ENCODE measurements around the gene USP40. TPM values are rescaled to one million over a fixed set of nuclear protein-coding genes. Genes with fewer than 3 reads are reported as not detected.

USP40 gene
- total RNA-seq, 1 donor from 2014 or later: 49.8 TPM

DNA sequence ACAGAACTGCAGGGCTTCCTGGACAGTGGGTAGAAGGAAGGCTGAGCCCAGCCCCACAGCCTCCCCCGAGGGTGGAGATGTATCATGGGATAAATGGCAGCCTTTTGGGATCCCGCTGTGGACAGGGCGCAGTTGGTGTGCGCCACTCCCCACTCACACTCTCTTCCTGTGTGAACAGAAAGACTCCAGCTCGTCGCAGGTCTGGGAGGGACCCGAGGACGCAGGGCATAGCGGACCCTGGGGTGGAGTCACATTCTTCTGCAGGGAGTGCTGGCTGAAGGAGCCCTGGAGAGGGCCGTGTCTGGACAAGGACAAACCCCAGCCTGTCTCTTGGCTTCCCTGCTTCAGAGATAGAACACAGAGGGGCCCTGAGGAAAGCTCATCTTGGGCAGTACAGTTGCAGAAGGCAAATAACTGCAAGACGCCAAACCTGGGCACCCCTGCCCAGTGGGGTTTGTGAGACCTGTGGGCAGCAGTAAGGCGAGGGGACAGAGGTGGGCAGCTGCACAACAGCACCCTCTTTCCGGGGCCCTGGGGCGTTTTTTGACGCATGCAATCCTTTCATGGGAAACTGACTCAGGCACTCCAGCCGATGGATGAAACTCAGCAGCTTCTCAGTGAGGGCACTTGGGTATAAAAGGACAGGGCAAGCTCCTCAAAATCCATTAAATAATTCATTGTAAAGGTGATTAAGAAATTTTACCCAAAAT is 101.9 kb downstream of the USP40 start:
- Histone ChIP-seq H3K36me3 (ENCODE audit: control insufficient read depth, insufficient read depth, low read length) (no peaks in the 10 kb centered on the region), H3K27me3 (ENCODE audit: control insufficient read depth, insufficient read depth, low read length) (no peaks in the 10 kb centered on the region), H3K4me3 (ENCODE audit: low read depth, low read length) (no peak overlapping the region)
- TF ChIP-seq, protein P1, sequence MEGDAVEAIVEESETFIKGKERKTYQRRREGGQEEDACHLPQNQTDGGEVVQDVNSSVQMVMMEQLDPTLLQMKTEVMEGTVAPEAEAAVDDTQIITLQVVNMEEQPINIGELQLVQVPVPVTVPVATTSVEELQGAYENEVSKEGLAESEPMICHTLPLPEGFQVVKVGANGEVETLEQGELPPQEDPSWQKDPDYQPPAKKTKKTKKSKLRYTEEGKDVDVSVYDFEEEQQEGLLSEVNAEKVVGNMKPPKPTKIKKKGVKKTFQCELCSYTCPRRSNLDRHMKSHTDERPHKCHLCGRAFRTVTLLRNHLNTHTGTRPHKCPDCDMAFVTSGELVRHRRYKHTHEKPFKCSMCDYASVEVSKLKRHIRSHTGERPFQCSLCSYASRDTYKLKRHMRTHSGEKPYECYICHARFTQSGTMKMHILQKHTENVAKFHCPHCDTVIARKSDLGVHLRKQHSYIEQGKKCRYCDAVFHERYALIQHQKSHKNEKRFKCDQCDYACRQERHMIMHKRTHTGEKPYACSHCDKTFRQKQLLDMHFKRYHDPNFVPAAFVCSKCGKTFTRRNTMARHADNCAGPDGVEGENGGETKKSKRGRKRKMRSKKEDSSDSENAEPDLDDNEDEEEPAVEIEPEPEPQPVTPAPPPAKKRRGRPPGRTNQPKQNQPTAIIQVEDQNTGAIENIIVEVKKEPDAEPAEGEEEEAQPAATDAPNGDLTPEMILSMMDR (IDR thresholded peaks at IDR 0.05; ENCODE audit: insufficient read depth, low read length, poor library complexity, severe bottlenecking): no peak
- no peak for DNase-seq (ENCODE audit: low read depth)

DNA sequence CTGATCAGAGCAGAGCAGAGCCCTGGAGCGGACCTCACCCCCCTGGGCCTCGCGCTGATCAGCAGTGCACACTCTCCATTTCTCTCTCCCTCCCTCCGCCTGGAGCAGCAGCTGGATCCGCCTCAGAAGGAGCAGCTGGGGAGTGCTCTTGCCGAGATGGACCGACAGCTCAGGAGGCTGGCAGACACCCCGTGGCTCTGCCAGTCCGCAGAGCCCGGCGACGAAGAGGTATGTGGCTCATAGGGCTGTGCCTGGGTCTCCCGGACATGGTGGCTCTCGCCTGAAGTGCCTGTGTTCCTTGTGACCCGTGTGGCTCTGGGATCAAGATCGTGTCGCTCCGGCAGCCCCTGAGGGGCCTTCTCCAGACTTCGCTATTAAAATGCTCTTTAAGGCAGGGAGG is 102.5 kb downstream of the USP40 start:
- TF ChIP-seq, protein P1 (IDR thresholded peaks at IDR 0.05; ENCODE audit: insufficient read depth, low read length, poor library complexity, severe bottlenecking): no peak
- no peaks in the 10 kb centered on the region for H3K27me3 ChIP-seq (ENCODE audit: control insufficient read depth, insufficient read depth, low read length)
- DNase-seq (ENCODE audit: low read depth): no peak
- no peaks in the 10 kb centered on the region for H3K36me3 ChIP-seq (ENCODE audit: control insufficient read depth, insufficient read depth, low read length)
- H3K4me3 ChIP-seq (ENCODE audit: low read depth, low read length): no peak overlapping the region

DNA sequence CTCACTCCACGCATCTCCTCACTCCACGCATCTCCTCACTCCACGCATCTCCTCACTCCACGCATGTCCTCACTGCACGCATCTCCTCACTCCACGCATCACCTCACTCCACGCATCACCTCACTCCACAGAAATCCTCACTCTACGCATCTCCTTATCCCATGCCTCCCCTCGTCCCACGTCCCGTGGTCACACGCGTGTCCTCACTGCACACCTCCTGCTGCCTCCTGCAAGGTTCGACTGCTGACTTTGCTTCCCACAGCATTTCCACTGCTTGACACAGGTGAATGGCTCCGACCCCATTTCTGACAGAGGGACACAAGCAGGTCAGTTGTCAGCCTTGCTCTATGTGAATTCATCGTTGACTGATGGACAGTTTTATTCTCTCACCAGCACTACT is 103.0 kb downstream of the USP40 start:
- TF ChIP-seq, protein P1 (IDR thresholded peaks at IDR 0.05; ENCODE audit: insufficient read depth, low read length, poor library complexity, severe bottlenecking): no peak
- Histone ChIP-seq H3K27me3 (ENCODE audit: control insufficient read depth, insufficient read depth, low read length) (no peaks in the 10 kb centered on the region), H3K4me3 (ENCODE audit: low read depth, low read length) (no peak overlapping the region), H3K36me3 (ENCODE audit: control insufficient read depth, insufficient read depth, low read length) (no peaks in the 10 kb centered on the region)
- no peak for DNase-seq (ENCODE audit: low read depth)

DNA sequence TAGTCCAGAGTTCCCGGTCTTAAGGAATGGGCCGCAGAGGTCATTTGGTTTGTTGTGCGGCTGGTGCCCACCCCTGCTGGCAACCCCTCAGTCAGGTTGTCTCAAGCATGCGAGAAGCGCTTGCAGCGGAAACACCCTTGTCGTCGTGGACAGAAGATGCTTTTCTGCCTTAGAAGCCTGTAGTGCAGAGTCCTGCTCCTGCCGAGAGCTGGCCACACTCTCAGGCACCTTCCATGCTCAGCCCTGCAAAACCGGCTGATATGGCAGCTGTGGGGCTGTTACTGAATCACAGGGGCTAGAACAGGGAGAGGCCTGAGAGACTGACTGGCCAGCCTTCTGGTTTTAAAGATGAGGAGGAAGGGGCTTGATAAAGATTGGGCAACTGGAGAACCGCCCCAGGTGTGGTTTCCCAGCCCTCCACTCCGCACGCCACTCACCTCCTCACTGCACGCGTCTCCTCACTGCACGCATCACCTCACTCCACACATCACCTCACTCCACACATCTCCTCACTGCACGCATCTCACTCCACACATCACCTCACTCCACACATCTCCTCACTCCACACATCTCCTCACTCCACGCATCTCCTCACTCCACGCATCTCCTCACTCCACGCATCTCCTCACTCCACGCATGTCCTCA is 103.6 kb downstream of the USP40 start:
- no peaks in the 10 kb centered on the region for H3K36me3 ChIP-seq (ENCODE audit: control insufficient read depth, insufficient read depth, low read length)
- no peak for DNase-seq (ENCODE audit: low read depth)
- H3K4me3 ChIP-seq (ENCODE audit: low read depth, low read length): no peak overlapping the region
- no peaks in the 10 kb centered on the region for H3K27me3 ChIP-seq (ENCODE audit: control insufficient read depth, insufficient read depth, low read length)
- TF ChIP-seq, protein P1 (IDR thresholded peaks at IDR 0.05; ENCODE audit: insufficient read depth, low read length, poor library complexity, severe bottlenecking): no peak

DNA sequence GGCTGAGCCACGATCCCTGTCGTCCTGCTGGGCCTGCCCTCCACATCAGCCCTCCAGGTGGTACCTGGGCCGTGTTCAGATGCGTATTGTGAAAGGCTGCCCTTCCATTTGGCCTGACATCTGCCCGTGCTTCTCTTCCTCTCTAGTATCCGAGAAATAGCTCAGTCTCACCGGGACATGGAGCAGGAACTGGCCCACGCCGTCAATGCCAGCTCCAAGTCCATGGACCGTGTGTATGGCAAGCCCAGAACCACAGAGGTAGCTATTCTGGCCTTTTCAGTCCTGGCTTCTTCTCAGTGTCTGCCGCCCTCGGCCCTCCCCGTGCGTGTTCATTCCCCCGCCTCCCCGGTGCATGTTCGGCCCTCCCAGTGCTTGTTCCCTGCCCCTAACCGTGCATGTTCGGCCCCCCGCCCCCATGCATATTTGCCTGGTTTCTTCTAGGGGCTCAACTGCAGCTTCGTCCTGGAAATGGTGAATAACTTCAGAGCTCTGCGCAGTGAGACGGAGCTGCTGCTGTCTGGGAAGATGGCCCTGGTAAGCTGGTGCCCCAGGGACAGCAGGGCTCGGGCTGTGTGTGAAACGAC is 104.3 kb downstream of the USP40 start:
- H3K4me3 ChIP-seq (ENCODE audit: low read depth, low read length): no peak overlapping the region
- TF ChIP-seq, protein P1 (IDR thresholded peaks at IDR 0.05; ENCODE audit: insufficient read depth, low read length, poor library complexity, severe bottlenecking): no peak
- DNase-seq (ENCODE audit: low read depth): no peak
- no peaks in the 10 kb centered on the region for H3K27me3 ChIP-seq (ENCODE audit: control insufficient read depth, insufficient read depth, low read length)
- H3K36me3 ChIP-seq (ENCODE audit: control insufficient read depth, insufficient read depth, low read length): no peaks in the 10 kb centered on the region

Data from kidney epithelial cell (primary cell).